HG03558 (cell line): ENCODE results near the gene FABP2.

Source experiments
- ATAC-seq: cut with Tn5 transposase; IDR thresholded peaks from one replicate; pipeline ENCODE4 v1.9.1; 2021; ENCODE audit warnings: moderate number of reproducible peaks; ENCODE audit not compliant: unreplicated experiment; ENCODE audit errors: extremely low read depth

FABP2 gene

GRCh38 chr4:119271361-119272085, 50.4 kb downstream of the FABP2 start:
- ATAC-seq, result no peak

DNA sequence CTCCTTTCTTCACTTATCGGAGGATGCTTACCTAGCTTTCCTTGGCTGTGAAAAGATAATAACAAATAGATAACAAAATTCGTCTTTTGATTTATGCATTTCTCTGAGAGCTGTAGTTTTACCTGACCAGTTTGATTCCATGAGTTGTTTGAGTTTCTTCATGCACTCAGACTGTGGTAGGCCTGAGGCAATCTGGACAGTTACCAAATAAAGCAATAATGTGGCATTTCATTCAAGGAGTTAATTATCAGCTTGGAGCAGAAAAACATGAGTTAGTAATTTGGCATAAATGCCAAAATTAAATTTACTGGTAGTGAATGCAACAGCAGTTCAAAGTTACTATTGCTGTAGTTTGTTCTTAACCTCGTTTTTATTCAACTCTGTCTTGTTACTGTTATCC, 53.5 kb downstream of the FABP2 start:
- ATAC-seq, result no peak
